Stimulated activated CD4-positive, alpha-beta T cell treated with anti-CD3 and anti-CD28 coated beads, Interleukin-4, amount 100 ng/mL, for 48 hours (primary cell): Measurements from ENCODE around the gene GSX2.

Experiments used
- DNase-seq, 2 donors: peaks; one replicate each; pipeline ENCODE4 v3.0.0-alpha.2; 2020; ENCODE audit warnings: low read depth in 2 of 2

GSX2 gene

DNA sequence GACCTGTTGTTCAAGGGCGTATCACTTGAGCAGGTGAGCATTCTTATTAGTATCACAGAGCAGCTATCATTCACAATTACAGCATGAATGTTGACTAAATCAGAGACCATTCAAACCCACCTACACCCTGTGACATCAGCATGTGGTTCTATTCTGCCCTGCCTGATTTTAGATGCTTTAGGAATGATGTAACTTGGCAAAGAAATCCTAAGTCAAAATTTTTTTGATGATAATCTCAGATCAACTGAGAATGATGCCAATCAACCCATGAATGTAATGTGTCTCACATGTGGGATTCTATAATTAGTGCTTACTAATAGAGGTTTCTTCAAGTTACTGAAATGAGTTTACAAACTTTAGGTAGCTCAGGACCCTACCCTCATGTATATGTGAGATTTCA lies 22.2 kb upstream of the GSX2 start:
- no peak for DNase-seq

DNA sequence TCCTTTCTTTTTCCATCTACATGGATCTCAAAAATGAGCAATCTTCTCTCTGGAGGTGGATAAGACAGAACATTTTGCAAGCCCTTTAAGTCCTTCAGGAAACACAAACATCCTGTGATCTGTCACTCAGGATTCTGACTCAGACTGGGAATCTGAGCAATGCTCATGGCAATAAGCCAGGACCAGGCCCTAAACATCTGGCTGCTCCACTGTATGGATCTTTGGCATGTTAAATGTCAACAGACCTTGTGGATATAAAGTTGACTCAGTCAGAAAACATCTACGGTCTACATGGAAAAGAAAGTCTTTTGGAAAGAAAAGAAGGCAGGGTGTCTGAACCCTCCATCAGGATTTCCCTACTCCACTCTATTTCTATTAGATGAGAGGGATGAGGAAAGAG lies 17.8 kb upstream of the GSX2 start:
- no peak for DNase-seq

DNA sequence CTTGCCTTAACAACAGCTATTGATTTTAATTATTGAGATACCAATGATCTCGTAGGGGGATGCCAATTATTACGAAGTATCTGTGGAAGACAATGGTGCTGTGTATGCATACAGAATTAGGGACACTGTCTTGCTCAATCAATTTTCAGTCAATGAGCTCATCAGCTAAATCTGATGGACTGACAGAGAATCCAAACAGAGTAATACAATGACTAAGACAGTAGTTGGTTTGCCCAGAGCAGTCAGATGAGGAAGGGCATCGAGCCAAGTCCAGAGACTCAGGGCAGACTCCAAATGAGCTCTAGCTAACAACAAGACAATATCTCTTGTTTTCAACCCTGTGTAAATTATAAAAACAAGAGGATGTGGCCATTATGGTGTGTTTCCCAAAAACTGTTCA lies 14.7 kb upstream of the GSX2 start:
- DNase-seq = no peak

- no peak for DNase-seq
Observed at GRCh38 chr4:54089875-54090274, 10.1 kb upstream of the GSX2 start.

GRCh38 chr4:54090404-54090803 lies 9.6 kb upstream of the GSX2 start:
- DNase-seq = no peak

DNA sequence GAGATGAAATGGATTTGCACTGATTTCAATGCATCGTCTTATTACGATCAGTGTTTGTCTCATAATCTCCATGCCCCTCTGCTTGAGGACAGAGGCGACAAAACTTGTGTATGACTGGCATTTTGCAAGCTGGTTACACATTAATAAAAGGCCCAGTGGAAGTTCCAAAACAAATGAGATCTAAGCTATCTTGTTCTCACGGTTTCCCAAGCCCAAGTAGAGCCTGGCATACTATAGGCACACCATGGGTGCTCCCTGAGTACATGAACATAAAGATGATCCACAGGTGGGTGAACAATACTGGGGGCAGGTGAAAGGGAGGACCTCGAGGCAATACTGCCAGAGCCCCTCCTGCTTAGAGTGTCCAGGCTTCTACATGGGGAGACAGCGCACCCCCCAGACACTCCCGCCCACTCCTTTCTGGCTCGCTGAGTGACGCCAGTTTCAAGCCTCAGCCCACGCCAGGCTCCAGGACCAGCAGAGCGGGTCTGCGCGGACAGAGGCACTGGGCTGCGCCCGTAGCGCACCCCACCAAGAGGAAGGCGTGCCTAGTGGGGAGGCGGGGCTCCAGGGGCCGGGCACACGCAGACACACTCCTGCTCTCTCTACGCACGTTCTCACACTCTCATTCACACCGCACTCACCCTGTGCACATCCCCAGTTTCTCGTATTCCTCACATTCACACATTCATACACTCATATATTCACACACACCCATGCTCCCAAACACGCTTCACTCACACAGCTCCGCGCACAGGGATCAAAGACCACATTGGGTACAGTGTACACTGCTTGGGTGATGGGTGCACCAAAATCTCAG lies 8.9 kb upstream of the GSX2 start:
- no peak for DNase-seq

GRCh38 chr4:54091637-54092404 lies 8.1 kb upstream of the GSX2 start:
- DNase-seq = peak; percentile 54 to 63

- DNase-seq = no peak
Observed at GRCh38 chr4:54092405-54093323, 7.3 kb upstream of the GSX2 start.

DNA sequence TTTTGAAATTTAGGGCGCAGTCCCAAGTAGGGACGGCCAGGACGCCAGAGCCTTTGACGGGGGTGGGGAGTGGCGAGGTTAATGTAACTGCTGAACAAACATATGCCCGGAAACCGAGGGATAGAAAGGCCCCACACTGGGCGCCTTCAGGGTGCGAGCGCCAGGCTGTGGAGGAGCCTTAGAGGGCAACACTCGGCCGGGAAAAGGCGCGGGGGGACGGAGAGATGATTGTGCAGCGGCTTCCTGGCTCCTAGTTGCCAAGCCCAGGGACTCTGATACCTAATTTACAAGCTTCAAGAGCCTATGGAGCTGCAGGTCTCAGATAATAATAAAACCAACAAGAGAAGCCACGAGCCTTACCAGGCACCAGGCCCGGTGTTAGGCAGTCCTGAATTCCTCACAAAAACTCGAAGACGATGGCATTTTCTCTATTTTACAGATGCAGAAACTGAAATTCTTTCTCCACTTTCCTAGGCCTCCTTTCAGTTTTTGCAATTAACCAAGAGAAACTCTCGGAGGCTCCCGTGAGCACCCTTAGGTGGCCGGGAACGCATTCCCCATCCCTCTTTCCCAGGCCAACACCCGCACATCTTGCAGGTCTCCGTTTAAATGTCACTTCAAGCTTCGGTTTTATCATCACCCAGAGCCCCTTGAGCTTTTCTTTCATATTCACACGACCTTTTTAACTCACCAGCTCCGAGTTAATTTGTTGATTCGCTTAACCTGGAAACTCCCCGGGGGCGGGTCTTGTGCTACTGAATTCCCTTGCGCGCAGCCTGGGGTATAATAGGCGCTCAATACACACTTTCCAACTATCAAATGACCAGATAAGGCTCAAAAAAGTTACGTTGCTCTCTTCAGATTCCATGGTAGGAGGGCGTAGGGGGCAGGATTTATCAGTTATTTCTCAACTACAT lies 6.4 kb upstream of the GSX2 start:
- DNase-seq = no peak

- no peak for DNase-seq
Observed at GRCh38 chr4:54094451-54094850, 5.5 kb upstream of the GSX2 start.

GRCh38 chr4:54095110-54095825 lies 4.7 kb upstream of the GSX2 start:
- DNase-seq = no peak

- no peak for DNase-seq
Observed at GRCh38 chr4:54096295-54096962, 3.5 kb upstream of the GSX2 start.

- DNase-seq = no peak
Observed at GRCh38 chr4:54097152-54097551, 2.8 kb upstream of the GSX2 start.

DNA sequence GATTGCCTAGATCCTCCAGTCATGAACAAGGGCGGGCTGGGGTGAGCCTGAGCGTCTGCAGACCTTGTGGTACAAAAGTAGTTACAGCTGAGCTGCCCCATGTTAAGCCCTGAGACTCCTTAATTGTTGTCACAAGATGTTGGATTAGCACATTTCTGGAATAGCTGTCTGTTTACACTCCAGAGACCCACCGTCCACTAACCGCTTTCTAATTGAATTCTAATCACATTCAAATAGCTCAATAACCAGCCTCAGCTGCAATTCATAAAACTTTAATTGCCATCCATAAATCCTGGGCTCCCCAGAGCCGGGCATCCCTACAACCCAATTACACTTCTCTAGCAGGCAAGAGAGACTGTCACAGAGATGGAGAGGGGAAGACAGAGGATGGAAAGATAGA lies 1.6 kb upstream of the GSX2 start:
- DNase-seq = no peak

- DNase-seq = no peak
Observed at GRCh38 chr4:54099287-54099747, 646 bp upstream of the GSX2 start.

GRCh38 chr4:54100595-54101189 lies 729 bp downstream of the GSX2 start:
- DNase-seq = no peak

GRCh38 chr4:54101190-54102041 lies 1.5 kb downstream of the GSX2 start:
- DNase-seq = no peak

- no peak for DNase-seq
Observed at GRCh38 chr4:54102531-54103106, 2.7 kb downstream of the GSX2 start.
